Left colon (tissue), 2 donors: Measurements from ENCODE around the gene SBF2. TPM values are rescaled to one million over a fixed set of nuclear protein-coding genes. Genes with fewer than 3 reads are reported as not detected.

ENCODE experiments used
- ATAC-seq: fragments of 200-7000 bp; cut with Tn5 transposase; one replicate; pipeline ENCODE4 v1.9.1; 2020; ENCODE audit warnings: mild to moderate bottlenecking, moderate library complexity
- DNase-seq, 2 donors: peaks; one replicate each; pipeline ENCODE4 v3.0.0-alpha.2; 2020
- intact Hi-C, 2 donors: fragments of 100-400 bp; cut with DNase I in 1 of 2; cut with micrococcal nuclease in 1 of 2; formaldehyde crosslinking; loops; one replicate each; pipeline versions ENCODE4 v1.11.2 to v1.14.0; 2022; cut with DNase I, micrococcal nuclease
- total RNA-seq, 2 donors: library from RNA; stranded (reverse); fragmentation: NEBNext Ultra II Directional; extraction: Animal tissue kit (Norgen Biotek cat#: 25700); gene quantifications; one replicate each; pipeline ENCODE4 v1.2.1, GENCODE V29; 2021
- donor health status: DM: no; HTN: no; CAD: no.
- donor health status: DM: yes; HTN: yes; CAD: no.

SBF2 gene
- total RNA-seq, 2 donors from 2014 or later = 46.4 to 49.9 TPM

GRCh38 chr11:9827708-9828107, 466.3 kb downstream of the SBF2 start:
- ATAC-seq (no peak), DNase-seq (no peak)
- intact Hi-C loops = no loop called here

GRCh38 chr11:9826390-9826789, 467.6 kb downstream of the SBF2 start:
- ATAC-seq = no peak
- intact Hi-C loops = no loop called here
- DNase-seq = no peak

GRCh38 chr11:9825895-9826294, 468.1 kb downstream of the SBF2 start:
- ATAC-seq (peak; percentile 61), DNase-seq (no peak)
- intact Hi-C loops = no loop called here

GRCh38 chr11:9825315-9825714, 468.7 kb downstream of the SBF2 start:
- DNase-seq (no peak), ATAC-seq (no peak)
- intact Hi-C loops = no loop called here

- ATAC-seq (no peak), DNase-seq (no peak)
- intact Hi-C loops = no loop called here
Observed at GRCh38 chr11:9823887-9824385, 470.1 kb downstream of the SBF2 start.

GRCh38 chr11:9823439-9823838, 470.6 kb downstream of the SBF2 start:
- intact Hi-C loops = no loop called here
- DNase-seq (no peak), ATAC-seq (no peak)

- DNase-seq (no peak), ATAC-seq (no peak)
- intact Hi-C loops = no loop called here
Observed at GRCh38 chr11:9821008-9821752, 472.8 kb downstream of the SBF2 start.

GRCh38 chr11:9820260-9820659, 473.8 kb downstream of the SBF2 start:
- ATAC-seq (no peak), DNase-seq (no peak)
- intact Hi-C loops = no loop called here

GRCh38 chr11:9817191-9817590, 476.8 kb downstream of the SBF2 start:
- no peak for ATAC-seq
- DNase-seq = no peak
- intact Hi-C loops = no loop called here

- DNase-seq = no peak
- intact Hi-C loops = no loop called here
- ATAC-seq = no peak
Observed at GRCh38 chr11:9815486-9816136, 478.4 kb downstream of the SBF2 start.

GRCh38 chr11:9814108-9814507, 479.9 kb downstream of the SBF2 start:
- ATAC-seq (no peak), DNase-seq (no peak)
- intact Hi-C loops = no loop called here

GRCh38 chr11:9808943-9809342, 485.1 kb downstream of the SBF2 start:
- ATAC-seq (no peak), DNase-seq (no peak)
- intact Hi-C loops = no loop called here

- ATAC-seq (no peak), DNase-seq (no peak)
- intact Hi-C loops = no loop called here
Observed at GRCh38 chr11:9806946-9807687, 486.9 kb downstream of the SBF2 start.

GRCh38 chr11:9804419-9804902, 489.6 kb downstream of the SBF2 start:
- DNase-seq = no peak
- intact Hi-C loops = no loop called here
- ATAC-seq = no peak

- DNase-seq (no peak), ATAC-seq (no peak)
- intact Hi-C loops = no loop called here
Observed at GRCh38 chr11:9803685-9804418, 490.2 kb downstream of the SBF2 start.

- DNase-seq = no peak
- intact Hi-C loops = no loop called here
- ATAC-seq = no peak
Observed at GRCh38 chr11:9802291-9802861, 491.6 kb downstream of the SBF2 start.

- no peak for DNase-seq
Observed at GRCh38 chr11:9799886-9800285, 494.1 kb downstream of the SBF2 start.

GRCh38 chr11:9797300-9797699, 496.7 kb downstream of the SBF2 start:
- intact Hi-C loops = no loop called here

More at GRCh38 chr11:9799886-9800285, 494.1 kb downstream of the SBF2 start:
- intact Hi-C loops = no loop called here
- no peak for ATAC-seq

GRCh38 chr11:9796854-9797253, 497.2 kb downstream of the SBF2 start:
- intact Hi-C loops = no loop called here
- no peak for DNase-seq
- no peak for ATAC-seq

More at GRCh38 chr11:9797300-9797699, 496.7 kb downstream of the SBF2 start:
- DNase-seq = no peak
- ATAC-seq = no peak
